HG03280 (cell line): Measurements from ENCODE around the gene CDH12.

Source experiments
- ATAC-seq: cut with Tn5 transposase; IDR thresholded peaks from one replicate; pipeline ENCODE4 v1.9.1; 2021; ENCODE audit warnings: mild to moderate bottlenecking, moderate library complexity; ENCODE audit not compliant: unreplicated experiment

The CDH12 gene

DNA sequence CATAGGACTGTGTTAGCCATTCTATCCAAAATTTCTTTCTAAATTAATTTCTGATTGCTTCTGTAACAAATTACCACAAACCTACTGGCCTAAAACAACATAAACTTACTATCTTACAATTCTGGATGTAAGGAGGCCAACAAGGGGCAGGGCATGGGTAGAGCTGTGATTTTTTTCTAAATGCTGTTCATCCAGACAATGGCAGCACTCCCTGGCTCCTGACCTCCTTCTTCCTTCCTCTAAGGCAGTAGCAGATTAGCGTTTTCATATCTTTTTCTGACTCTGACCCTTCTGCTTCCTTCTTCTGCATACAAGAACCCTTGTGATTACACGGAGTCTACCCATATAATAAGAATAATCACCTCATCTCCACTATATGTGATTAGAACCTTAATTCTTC lies 1005.8 kb downstream of the CDH12 start:
- no peak for ATAC-seq

DNA sequence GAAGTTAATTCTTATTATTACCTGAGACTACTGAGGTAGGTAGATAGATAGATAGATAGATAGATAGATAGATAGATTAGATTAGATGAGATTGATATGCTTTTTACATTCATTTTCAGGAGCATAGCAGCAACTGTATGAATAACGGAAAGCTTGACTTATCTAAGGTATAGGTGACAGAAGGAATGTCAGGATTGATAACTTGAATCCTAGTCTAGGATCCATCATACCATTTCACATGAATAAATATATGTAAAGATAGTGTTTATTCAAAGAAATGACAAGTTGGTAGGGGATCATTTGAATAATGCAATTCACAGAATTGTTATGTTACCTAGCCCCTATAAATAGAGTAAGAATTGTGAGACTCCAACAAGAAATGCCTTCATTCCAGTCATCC lies 1008.2 kb downstream of the CDH12 start:
- ATAC-seq = no peak

DNA sequence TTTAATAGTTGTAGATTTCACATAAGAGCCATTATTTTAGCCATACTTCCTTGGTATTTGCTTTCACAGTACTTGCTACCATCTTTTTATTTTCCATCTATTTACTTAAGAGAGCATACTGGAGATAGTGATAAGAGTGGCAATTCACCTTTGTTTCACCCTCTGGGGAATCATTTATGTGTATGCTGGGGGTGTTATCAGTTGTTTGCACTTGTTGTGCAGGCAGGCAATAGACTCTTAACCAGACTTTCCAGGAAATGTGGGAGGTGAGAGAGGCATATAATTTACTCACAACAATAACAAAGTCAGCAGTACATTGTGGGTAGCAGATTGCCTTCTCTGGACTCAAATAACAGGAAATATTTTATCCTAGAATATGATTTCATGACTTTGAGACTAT lies 1018.3 kb downstream of the CDH12 start:
- no peak for ATAC-seq

GRCh38 chr5:21831145-21831787 lies 1021.9 kb downstream of the CDH12 start:
- ATAC-seq = peak; percentile 86

- no peak for ATAC-seq
These were observed 1026.3 kb downstream of the CDH12 start for GRCh38 chr5:21826884-21827283.

DNA sequence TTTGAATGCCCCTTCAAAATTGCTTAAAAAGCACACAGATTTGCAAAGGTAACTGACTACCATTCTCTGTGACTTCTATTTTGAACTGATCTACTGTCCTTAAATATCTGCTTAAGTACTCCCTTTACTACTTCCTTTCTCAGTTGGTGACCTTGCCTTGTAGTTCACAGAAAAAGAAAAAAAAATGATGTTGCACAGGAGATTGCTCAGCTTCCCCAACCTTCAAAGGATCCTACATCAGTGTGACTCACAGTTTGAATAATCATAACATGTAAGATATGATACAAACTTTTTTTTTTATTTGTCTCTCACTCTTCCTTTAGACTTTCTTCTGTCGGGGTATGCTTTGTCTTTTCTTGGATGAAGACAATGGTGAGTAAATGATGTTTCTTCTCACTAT lies 1029.6 kb downstream of the CDH12 start:
- ATAC-seq = no peak

DNA sequence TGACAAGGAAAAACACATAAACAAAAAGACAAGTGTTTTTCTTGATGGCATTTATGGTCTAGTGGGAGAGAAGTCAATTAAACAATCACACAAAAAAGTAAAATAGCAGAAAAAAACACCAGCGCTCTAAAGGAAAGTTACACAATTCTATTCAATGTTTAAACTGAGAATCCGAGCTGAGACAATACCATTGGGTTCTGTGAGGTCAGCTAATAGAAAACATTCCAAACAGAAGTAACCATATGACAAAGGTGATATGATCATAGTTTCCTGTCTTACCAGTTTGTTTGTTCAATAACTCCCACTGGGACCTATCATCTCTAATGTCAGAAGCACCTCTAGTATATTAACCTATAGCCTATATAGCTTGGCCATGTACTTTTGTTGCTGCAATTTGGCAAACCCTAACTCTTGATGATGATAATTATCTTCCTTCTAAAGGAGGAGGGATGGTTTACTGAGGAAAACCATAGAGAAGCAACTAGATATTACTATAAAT lies 1030.0 kb downstream of the CDH12 start:
- no peak for ATAC-seq

DNA sequence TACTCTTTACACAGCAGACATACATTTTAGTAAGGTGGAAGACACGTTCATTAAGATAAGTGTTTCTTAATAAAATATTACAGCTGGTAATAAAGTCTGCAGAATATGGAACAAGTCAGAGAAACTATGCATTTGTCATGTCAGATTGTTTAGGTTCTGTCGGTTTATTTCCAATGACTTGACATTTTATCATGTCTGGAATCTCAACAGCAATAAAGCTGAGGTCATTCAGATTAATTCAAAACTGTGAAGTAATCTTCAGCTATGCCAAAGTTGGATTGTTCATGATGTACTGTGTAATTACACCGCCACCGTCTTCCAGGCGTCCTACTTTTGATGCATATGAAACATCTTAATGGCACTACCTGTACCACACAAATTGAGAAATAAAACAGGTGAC lies 1032.6 kb downstream of the CDH12 start:
- no peak for ATAC-seq

- no peak for ATAC-seq
These were observed 1034.8 kb downstream of the CDH12 start for GRCh38 chr5:21818370-21818720.

DNA sequence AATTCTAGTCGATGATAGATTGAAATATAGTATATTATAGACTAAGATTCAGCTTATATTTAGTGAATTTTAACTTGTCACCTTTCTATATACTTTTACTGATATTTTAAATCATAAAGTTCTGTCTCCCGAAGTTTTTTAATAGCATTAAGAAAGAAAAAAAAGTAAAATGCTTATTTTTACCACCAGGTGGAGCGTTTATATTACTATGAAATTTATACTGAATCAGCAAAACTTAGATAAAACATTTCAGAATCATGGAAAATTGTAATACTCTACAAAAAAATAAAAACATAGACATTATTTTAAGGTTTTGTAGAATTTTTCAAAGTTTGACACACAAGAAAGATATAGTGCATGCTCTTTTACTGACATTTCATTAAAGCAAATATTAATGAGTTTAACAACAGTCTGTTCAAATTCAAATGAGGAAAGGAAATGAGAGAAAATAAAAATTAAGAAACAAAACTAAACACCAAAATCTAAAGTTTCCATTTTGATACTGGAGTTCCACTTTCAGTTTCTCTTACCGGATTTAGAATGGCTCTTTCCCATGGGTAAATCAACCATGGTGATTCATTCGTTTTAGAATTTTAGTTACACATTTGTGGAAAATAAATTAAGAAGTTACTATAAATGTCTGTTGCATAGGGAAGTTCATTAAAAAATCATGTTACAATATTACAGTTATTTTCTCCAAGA lies 1035.3 kb downstream of the CDH12 start:
- ATAC-seq = no peak

- ATAC-seq = no peak
These were observed 1042.3 kb downstream of the CDH12 start for GRCh38 chr5:21810737-21811316.

DNA sequence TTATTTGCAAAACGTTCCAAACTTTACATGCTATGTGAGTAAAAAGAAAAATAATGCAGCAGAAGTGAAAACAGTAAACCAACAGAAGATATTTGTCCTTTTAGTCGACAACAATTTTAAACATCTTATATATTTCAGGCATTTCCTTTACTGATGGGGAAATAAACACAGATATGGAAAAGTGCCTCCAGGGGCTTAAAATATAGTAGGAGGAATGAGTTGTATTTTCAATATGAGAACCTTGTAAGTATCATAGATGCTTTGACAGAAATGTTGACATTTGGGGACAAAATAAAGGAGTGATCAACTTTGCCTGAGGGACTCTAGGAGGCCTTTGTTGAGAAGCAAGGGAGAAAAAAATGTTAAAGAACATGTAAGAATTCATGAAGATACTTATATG lies 1043.5 kb downstream of the CDH12 start:
- ATAC-seq = no peak

- ATAC-seq = no peak
These were observed 1045.2 kb downstream of the CDH12 start for GRCh38 chr5:21807953-21808352.

DNA sequence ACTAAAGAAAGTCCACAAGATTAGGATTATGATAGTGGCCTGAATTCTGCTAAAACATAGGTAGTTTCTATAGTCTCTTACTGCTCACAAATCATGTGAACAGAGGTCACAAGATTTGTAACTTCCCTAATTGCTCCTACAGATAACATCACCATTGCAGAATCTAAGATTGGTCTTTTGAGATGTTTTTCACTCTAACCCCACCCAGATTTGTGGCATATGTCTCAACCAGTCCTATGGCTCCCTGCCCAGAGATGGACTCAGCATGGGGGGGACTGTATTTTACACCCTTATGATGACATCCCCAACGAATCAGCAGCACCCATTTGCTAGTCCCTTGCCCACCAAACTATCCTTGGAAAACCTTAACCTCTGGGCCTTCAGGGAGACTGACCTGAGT lies 1046.2 kb downstream of the CDH12 start:
- no peak for ATAC-seq

GRCh38 chr5:21806271-21806670 lies 1046.9 kb downstream of the CDH12 start:
- no peak for ATAC-seq

- no peak for ATAC-seq
These were observed 1050.2 kb downstream of the CDH12 start for GRCh38 chr5:21802869-21803490.

- no peak for ATAC-seq
These were observed 1051.0 kb downstream of the CDH12 start for GRCh38 chr5:21802100-21802499.

- ATAC-seq = no peak
These were observed 1060.4 kb downstream of the CDH12 start for GRCh38 chr5:21792748-21793147.

DNA sequence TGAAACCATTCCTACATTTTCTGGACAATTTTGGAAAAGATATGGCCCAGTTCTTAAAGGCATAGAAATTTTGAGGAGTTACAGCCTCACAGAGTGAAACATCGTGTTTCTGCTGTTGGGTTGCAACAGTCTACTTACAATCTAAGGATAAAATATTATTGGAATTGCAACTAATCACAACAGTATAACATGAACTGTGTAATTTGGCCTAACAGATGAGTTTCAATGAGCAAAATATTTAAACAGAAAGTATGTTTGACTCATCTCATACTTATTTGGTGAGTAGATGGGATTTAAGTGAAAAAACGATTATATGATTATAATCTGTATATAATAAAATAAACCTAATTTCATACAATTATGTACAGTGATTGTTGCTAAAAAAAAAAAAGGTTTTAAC lies 1061.8 kb downstream of the CDH12 start:
- ATAC-seq = no peak

GRCh38 chr5:21784487-21784886 lies 1068.7 kb downstream of the CDH12 start:
- ATAC-seq = no peak

- no peak for ATAC-seq
These were observed 1070.0 kb downstream of the CDH12 start for GRCh38 chr5:21783074-21783679.
